GM19240 (cell line): Measurements from ENCODE around the gene CFAP70.
"Not testable (repeated sequence)": the region's sequence is repeated elsewhere in the genome, so short reads cannot be mapped to it uniquely, and the experiment has no call there.

Experiments used
- DNase-seq: peaks from one replicate; pipeline ENCODE4 v3.0.0; 2011; ENCODE audit warnings: low spot score; ENCODE audit not compliant: insufficient read length

CFAP70 gene

DNA sequence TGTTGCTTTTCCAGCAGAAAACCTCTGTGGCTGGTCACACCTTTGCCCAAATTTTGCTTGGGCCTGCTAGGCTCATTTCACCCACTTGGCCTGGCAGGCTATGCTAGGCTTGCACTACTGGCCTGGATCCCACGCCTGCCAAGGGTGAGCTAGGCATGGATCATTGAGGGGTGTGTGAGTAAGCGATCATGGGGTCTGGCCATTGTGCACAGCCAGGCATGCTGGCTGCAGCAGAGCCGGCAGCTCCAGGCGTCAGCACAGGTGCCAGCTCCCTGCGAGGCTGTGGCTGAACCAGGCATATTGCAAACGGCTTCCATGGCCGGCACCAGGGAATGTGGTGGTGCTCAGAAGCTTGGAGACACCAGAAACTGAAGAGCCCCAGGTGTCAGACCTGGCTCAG lies 19.2 kb downstream of the CFAP70 start:
- DNase-seq = no peak

DNA sequence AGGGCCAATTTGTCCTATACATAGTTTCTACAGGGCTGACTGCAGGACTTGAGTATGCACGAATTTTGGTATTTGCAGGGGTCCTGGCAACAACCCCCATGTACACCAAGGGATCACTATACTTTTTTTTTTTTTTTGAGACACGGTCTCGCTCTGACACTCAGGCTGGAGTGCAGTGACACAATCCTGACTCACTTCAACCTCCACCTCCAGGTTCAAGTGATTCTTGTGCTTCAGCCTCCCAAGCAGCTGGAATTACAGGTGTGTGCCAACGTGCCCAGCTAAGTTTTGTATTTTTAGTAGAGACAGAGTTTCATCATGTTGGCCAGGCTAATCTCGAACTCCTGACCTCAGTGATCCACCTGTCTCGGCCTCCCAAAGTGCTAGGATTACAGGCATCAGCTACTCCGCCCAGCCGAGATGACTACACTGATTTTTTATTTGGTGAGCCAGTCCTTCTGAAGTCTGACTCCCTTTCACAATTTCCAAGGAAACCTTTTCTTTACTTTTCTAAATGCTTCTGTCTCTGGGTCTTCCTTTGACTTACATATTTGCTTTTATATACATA lies 19.8 kb downstream of the CFAP70 start:
- no peak for DNase-seq

DNA sequence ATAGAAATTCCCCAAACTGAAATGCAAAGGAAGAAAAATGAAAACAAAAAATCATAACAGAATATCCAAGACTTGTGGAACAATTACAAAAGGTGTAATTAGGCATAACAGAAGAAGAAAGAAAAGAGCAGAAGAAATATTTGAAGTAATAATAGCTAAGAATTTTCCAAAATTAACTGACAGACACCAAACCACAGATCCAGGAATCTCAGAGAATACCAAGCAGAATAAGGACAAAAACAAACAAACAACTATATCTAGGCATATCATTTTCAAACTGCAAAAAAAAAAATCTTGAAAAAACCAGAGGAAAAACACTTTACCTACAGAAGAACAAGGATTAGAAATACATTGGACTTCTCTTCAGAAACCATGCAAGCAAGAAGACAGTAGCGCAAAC lies 25.5 kb downstream of the CFAP70 start:
- no peak for DNase-seq

DNA sequence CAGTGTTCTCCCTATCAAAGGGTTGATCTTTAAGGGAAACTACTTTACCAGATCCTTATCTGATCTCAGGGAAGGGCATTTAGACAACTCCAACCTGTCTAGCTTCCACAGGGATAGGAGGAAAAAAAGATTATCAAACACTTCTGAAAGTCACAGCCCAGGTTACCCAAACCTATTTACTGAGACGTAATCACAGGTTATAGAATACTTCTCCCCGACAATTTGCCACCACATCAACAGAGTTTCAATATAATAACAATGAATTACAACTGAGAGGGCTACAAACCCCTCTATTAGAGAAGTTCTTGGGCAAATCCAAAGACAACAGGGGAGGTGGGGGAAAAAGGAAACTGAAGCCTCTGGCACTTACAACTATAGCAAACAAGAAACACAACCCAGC lies 26.3 kb downstream of the CFAP70 start:
- no peak for DNase-seq

DNA sequence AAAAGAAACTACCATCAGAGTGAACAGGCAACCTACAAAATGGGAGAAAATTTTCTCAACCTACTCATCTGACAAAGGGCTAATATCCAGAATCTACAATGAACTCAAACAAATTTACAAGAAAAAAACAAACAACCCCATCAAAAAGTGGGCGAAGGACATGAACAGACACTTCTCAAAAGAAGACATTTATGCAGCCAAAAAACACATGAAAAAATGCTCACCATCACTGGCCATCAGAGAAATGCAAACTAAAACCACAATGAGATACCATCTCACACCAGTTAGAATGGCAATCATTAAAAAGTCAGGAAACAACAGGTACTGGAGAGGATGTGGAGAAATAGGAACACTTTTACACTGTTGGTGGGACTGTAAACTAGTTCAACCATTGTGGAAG lies 30.1 kb downstream of the CFAP70 start:
- DNase-seq = not testable (repeated sequence)

DNA sequence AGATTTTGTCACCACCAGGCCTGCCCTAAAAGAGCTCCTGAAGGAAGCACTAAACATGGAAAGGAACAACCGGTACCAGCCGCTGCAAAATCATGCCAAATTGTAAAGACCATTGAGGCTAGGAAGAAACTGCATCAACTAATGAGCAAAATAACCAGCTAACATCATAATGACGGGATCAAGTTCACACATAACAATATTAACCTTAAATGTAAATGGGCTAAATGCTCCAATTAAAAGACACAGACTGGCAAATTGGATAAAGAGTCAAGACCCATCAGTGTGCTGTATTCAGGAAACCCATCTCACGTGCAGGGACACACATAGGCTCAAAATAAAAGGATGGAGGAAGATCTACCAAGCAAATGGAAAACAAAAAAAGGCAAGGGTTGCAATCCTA lies 33.4 kb downstream of the CFAP70 start:
- DNase-seq = not testable (repeated sequence)

DNA sequence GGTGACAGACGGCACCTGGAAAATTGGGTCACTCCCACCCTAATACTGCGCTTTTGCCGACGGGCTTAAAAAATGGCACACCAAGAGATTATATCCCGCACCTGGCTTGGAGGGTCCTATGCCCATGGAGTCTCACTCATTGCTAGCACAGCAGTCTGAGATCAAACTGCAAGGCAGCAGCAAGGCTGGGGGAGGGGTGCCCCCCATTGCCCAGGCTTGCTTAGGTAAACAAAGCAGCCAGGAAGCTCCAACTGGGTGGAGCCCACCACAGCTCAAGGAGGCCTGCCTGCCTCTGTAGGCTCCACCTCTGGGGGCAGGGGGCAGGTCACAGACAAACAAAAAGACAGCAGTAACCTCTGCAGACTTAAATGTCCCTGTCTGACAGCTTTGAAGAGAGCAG lies 35.1 kb downstream of the CFAP70 start:
- not testable (repeated sequence) for DNase-seq

DNA sequence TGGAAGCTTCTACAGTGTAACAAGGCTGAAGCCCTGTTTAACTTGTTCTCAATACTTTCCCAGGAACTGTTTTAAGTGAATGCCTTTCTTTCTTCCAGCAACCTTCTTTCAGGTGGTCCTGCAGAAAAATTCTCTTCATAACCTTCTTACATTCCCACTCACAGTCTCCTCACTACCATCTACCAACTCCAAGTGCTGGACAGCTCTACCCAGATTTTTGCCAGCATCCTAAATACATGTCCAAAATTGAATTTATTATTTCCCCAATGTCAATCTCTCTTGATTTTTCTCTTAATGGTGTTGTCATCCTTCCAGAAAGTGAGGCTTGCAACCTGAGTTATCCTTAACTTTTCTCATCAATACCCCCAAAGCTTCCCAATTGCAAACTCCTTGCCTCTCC lies 48.2 kb downstream of the CFAP70 start:
- DNase-seq = no peak

DNA sequence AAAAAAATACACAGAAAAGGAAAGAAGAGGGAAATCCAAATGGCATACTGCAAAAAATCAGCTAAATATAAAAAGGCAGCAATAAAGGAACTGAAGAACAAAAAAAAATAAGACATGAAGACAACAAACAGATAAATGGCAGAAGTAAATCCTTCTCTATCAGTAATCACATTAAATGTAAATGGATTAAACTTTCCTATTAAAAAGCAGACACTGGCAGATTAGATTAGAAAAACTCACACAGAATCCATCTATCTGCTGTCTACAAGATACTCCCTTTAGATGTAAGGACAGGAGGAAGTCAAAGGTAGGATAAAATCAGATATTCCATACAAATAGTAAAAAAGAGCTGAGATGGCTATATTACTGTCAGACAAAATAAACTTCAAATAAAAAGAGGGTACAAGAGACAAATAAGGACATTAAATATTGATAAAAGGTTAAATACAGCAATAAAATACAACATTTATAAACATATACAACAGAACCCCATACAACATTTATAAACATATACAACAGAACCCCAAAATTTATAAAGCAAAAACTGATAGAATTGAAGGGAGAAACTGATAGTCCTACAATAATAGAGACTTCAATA lies 51.4 kb downstream of the CFAP70 start:
- no peak for DNase-seq

DNA sequence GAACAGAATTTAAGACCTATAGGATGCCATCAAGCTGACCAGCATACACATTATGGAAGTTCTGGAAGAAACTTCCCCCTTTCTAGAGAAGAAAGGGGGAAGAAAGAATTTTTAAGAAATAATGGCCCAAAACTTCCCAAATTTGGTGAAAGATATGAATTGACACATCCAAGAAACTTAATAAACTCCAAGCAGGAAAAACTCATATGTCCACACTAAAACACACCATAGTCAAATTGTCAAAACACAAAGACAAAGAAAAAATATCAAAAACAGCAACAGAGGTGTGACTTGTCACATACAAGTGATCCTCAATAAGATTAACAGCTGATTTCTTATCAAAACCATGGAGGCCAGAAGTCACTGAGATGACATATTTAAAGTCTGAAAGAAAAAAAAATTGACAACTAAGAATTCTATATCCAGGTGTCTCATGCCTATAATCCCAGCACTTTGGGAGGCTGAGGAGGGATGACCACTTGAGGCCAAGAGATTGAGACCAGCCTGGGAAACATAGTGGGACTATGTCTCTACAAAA lies 52.4 kb downstream of the CFAP70 start:
- no peak for DNase-seq

DNA sequence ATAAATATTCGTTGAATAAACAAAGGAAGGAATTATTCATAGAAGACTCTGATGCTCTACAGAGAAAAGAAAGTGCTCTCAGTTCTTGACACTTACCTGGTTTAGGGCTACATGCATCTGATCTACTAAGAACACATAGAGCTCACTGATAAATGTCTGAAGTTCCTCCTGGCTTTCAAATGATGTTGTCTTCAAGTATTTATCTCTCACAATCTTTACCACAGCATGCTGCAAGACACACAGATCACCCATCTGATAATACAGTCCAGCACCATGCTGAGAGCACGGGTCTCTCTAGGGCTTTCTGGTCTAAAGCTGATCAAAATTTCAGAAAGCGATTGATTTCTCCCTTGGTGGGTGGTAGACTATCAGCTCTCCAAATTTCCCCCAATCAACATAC lies 61.7 kb downstream of the CFAP70 start:
- no peak for DNase-seq

DNA sequence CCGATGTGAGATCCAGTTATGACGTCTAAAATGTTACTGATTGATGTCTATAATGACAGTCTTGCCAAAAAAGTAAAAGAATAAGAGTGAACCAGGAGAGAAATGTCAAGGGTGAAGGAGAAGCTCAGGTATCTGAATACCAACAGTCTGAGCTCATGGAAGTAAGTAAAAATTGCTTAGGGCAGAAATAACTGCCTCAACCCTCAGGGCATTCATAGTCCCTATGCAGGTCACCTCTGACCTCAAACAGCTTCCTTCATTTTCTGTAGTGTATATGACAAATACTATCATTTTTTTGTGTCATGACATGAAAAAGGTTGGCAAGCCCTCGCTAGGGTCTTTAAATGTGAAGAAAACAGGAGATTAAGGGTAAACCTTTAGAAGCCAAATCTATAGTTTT lies 65.2 kb downstream of the CFAP70 start:
- no peak for DNase-seq

DNA sequence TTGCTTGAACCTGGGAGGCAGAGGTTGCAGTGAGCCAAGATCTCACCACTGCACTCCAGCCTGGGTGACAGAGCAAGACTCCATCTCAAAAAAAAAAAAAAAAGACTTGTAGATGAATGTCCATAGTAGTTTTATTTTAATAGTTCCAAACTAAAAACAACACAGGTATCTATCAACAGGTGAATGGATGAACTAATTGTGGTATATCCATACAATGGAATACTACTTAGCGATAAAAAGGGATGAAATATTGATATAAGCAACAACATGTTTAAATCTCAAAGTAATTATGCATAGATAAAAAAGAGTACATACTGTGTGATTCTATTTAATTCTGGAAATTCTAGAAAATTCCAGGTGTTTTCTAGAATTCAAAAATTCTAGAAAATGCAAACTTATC lies 68.7 kb downstream of the CFAP70 start:
- no peak for DNase-seq

DNA sequence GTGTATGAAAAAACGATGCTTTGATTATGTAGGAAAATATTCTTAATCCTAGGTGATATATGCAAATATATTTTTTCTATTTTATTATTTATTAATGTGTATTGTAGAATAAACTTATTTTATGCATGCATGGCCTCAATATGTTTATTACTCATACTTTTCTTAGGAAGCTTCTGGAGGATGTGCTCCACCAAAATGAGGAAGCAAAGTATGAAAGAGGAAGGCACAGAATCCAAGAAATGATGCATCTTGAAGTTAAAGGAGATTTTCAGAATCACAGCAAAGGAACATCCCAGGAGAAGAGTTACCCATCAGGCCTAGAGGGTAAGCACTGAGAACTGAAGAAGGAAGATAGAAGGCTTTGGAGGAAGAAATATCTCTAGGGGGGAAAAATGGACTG lies 71.2 kb downstream of the CFAP70 start:
- no peak for DNase-seq

DNA sequence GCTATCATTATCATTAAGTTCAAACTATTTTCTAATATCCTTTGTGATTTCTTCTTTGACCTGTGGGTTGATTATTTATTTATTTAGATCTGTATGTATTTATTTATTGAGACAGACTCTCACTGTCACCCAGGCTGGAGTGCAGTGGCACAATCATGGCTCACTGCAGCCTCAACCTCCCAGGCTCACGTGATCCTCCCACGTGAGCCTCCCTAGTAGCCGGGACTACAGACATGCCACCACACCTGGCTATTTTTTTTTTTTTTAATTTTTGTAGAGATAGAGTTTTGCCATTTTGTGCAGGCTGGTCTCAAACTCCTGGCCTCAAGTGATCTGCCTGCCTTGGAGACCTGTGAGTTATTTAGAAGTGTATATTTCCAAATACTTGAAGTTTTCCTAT lies 77.6 kb downstream of the CFAP70 start:
- DNase-seq = no peak

DNA sequence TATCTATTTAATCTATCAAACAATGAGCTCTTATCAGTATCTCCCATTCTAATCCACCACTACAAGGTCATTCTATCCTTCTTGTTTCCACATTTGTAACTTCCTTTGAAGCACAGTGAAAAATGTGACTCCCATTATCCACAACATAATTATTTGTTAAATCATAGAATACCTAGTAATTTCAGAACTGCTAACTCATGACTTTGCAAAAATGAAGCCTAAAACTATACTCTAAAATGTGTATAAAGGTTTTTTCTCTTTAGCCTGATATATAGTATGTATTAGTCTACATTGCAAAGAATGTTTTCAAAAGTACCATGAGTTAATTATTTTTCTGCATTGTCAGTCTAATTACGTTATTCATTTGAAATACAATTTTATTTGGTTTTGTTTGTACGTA lies 94.2 kb downstream of the CFAP70 start:
- DNase-seq = no peak

DNA sequence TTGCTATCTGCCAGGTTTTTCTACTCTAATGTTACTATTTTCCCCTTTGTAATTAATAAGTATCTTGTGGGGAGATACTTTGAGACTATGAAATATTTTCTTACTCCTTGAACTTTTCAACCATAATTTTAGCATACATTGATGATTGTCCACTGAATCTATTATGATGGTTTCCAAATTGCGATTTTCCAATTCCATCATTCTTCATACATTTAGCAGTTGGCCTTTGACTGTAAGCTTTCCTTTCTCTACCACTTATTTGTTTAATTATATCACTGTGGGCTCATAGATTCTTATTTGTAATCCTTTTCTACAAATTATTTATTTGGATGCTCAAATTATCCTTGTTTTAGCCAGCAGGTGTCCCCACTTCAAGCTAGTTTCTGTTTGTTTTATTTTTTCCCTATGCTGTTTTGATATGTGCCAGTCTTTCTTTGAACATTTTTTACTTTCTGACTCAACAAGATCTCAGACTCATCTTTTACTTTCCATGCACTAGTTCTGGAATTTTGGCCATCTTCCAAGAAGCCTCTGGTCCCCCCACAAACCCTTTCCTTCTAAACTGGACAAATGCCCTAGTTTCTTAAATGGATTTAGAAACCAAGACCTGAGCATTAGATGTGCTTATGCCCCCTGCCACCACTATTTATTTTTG lies 94.8 kb downstream of the CFAP70 start:
- no peak for DNase-seq

DNA sequence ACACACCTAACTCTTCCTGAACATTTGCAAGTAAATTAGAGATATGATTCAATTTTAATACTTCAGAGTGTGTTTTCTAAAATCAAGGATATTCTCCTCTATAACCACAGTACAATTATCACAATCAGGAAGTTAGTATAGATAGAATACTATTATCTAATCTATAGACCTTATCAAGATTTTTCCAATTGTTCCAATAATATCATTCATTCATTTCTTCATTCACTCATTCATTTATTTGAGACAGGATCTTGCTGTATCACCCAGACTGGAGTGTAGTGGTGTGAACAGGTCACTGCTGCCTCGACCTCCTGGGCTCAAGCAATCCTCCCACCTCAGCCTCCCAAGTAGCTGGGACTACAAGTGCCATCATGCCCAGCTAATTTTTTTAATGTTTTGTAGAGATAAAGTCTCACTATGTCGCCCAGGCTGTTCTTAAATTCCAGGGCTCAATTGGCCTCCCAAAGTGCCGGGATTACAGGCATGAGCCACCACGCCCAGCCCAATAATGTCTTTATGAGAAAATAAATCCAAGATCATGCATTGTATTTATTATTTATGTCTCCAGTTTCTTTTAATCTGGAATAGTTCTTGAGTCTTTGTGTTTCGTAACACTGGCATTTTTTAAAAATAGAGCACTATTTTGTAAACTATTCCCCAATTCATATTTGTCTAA lies 95.6 kb downstream of the CFAP70 start:
- no peak for DNase-seq

DNA sequence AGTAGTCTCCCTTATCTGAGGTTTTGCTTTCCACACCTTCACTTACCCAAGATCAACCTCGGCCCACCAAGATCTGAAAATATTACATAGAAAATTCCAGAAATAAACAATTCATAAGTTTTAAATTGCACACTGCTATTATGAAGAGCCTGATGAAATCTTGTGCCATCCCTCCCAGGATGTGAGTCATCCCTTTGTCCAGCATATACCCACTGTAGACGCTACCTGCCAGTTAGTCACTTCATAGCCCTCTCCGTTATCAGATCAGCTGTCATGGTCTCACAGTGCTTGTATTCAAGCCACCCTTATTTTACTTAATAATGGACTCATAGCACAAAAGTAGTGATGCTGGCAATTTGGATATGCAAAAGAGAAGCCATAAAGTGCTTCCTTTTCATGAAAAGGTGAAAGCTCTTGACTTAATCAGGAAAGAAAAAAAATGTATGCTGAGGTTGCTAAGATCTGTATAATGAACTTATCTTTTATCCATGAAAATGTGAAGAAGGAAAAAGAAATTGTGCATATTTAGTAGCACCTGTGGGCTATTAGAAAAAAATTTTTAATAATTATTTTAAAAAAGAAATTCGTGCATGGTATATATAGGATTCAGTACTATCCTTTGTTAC lies 96.4 kb downstream of the CFAP70 start:
- DNase-seq = no peak

DNA sequence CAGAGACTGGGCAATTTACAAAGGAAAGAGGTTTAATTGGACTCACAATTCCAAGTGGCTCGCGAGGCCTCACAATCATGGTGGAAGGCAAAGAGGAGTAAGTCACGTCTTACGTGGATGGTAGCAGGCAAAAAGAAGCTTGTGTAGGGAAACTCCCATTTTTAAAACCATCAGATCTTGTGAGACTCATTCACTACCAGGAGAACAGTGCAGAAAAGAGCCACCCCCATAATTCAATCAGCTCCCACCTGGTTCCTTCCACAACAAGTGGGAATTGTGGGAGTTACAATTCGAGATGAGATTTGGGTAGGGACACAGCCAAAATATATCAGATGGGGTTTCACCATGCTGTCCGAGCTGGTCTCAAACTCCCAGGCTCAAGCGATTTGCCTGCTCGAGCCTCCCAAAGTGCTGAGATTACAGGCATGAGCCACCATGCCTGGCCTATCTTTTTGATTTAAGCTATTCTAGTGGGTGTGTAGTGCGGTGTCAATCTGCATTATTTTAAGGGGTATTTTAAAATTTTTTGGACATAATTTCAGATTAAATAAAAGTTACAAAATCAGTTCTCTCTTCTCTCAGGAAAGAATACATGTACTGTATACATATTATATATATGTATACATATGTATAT lies 97.2 kb downstream of the CFAP70 start:
- DNase-seq = no peak

DNA sequence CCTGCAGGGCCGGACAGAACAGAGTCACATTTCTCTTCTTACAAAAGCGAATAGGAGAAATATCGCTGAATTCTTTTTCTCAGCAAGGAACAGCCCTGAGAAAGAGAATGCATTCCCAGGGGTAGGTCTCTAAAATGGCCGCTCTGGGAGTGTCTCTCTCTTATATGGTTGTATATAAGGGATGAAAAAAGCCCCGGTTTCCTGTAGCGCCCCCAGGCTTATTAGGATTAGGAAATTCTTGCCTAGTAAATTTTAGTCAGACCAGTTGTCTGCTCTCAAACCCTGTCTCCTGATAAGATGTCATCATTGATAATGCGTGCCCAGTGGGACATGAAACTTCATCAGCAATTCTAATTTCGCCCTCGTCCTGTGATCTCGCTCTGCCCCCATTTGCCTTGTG lies 100.1 kb downstream of the CFAP70 start:
- not testable (repeated sequence) for DNase-seq

DNA sequence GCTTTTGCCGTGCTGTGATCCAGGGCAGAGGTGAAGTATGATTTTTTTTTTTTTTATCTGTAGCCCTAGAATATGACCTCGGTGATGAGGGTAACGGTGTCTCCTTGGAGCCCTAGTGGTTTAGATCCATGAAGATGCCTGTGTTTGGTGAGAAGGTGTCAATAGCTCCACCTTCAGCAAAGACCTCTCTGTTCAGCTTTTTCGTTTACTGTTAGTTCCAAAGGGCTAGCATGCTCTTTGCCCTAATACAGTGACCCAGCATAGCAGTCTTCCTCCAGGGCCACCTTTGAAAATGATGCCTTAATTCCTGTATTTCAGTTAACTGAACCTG lies 105.5 kb downstream of the CFAP70 start:
- peak; percentile 8 for DNase-seq
